RKO (cell line): ENCODE measurements around the gene MEIOSIN.
"Not testable (repeated sequence)": the region's sequence is repeated elsewhere in the genome, so short reads cannot be mapped to it uniquely, and the experiment has no call there.

ENCODE experiments used
- DNase-seq: peaks from one replicate; pipeline ENCODE4 v3.0.0-alpha.2; 2016; ENCODE audit warnings: low spot score

The MEIOSIN gene

GRCh38 chr19:45720065-45720464 is 13.2 kb upstream of the MEIOSIN start:
- not testable (repeated sequence) for DNase-seq

- DNase-seq = not testable (repeated sequence)
Measured at GRCh38 chr19:45728683-45729082, 4.6 kb upstream of the MEIOSIN start.

- DNase-seq = peak; percentile 61
Measured at GRCh38 chr19:45729800-45730290, 3.4 kb upstream of the MEIOSIN start.

- DNase-seq = peak; percentile 98
Measured at GRCh38 chr19:45730368-45731288, 2.6 kb upstream of the MEIOSIN start, which contains the start of gene FBXO46. Gene FBXO46 (minus strand): TSS chr19:45730896. CDS start chr19:45713495, 17,401 bp downstream.

GRCh38 chr19:45739498-45740439 is 6.5 kb downstream of the MEIOSIN start:
- DNase-seq = peak; percentile 27

GRCh38 chr19:45742969-45743368 is 9.7 kb downstream of the MEIOSIN start:
- no peak for DNase-seq

- no peak for DNase-seq
Measured at GRCh38 chr19:45745606-45746005, 12.4 kb downstream of the MEIOSIN start.

GRCh38 chr19:45746866-45747265 is 13.6 kb downstream of the MEIOSIN start:
- DNase-seq = no peak

- DNase-seq = no peak
Measured at GRCh38 chr19:45747513-45747912, 14.3 kb downstream of the MEIOSIN start.

GRCh38 chr19:45751483-45751882 is 18.2 kb downstream of the MEIOSIN start:
- not testable (repeated sequence) for DNase-seq

- peak; percentile 62 for DNase-seq
Measured at GRCh38 chr19:45752639-45753038, 19.4 kb downstream of the MEIOSIN start.

- no peak for DNase-seq
Measured at GRCh38 chr19:45753548-45753947, 20.3 kb downstream of the MEIOSIN start.

- no peak for DNase-seq
Measured at GRCh38 chr19:45754323-45754722, 21.1 kb downstream of the MEIOSIN start.

- DNase-seq = no peak
Measured at GRCh38 chr19:45757695-45758094, 24.5 kb downstream of the MEIOSIN start.

GRCh38 chr19:45758921-45759320 is 25.7 kb downstream of the MEIOSIN start:
- no peak for DNase-seq

- DNase-seq = no peak
Measured at GRCh38 chr19:45761714-45762113, 28.5 kb downstream of the MEIOSIN start.

GRCh38 chr19:45762870-45763631 is 29.8 kb downstream of the MEIOSIN start:
- DNase-seq = no peak

GRCh38 chr19:45763691-45764294 is 30.6 kb downstream of the MEIOSIN start:
- no peak for DNase-seq

GRCh38 chr19:45764475-45764874 is 31.2 kb downstream of the MEIOSIN start:
- DNase-seq = no peak

- DNase-seq = no peak
Measured at GRCh38 chr19:45764945-45765701, 31.9 kb downstream of the MEIOSIN start.
